D341Med (cell line): ENCODE results near the gene WNT9A.
"Not testable (repeated sequence)": the region's sequence is repeated elsewhere in the genome, so short reads cannot be mapped to it uniquely, and the experiment has no call there.

Source experiments
- DNase-seq: peaks from one replicate; pipeline ENCODE4 v3.0.0; 2012; ENCODE audit warnings: low spot score

The WNT9A gene

GRCh38 chr1:227886503-227886961 lies 61.2 kb downstream of the WNT9A start:
- peak; percentile 41 for DNase-seq

- peak; percentile 33 for DNase-seq
Measured at GRCh38 chr1:227885648-227886502, 61.9 kb downstream of the WNT9A start.

- peak; percentile 30 for DNase-seq
Measured at GRCh38 chr1:227885135-227885647, 62.5 kb downstream of the WNT9A start.

GRCh38 chr1:227884370-227885134 lies 63.2 kb downstream of the WNT9A start:
- DNase-seq = peak; percentile 29

GRCh38 chr1:227883641-227884301 lies 64.0 kb downstream of the WNT9A start:
- DNase-seq = peak; percentile 24

GRCh38 chr1:227883073-227883520 lies 64.6 kb downstream of the WNT9A start:
- DNase-seq = peak; percentile 36

GRCh38 chr1:227880342-227880924 lies 67.3 kb downstream of the WNT9A start:
- no peak for DNase-seq

- not testable (repeated sequence) for DNase-seq
Measured at GRCh38 chr1:227877810-227878209, 69.9 kb downstream of the WNT9A start.

- DNase-seq = not testable (repeated sequence)
Measured at GRCh38 chr1:227871892-227872291, 75.8 kb downstream of the WNT9A start.

- DNase-seq = no peak
Measured at GRCh38 chr1:227870366-227870765, 77.4 kb downstream of the WNT9A start.

- no peak for DNase-seq
Measured at GRCh38 chr1:227869851-227870305, 77.9 kb downstream of the WNT9A start.

- no peak for DNase-seq
Measured at GRCh38 chr1:227869279-227869842, 78.4 kb downstream of the WNT9A start.
